GM18867 (cell line): ENCODE data around the gene LPCAT1.
"Not testable (repeated sequence)": the region's sequence is repeated elsewhere in the genome, so short reads cannot be mapped to it uniquely, and the experiment has no call there.

ENCODE experiments used
- ATAC-seq: cut with Tn5 transposase; IDR thresholded peaks from one replicate; pipeline ENCODE4 v1.9.1; 2021; ENCODE audit warnings: mild to moderate bottlenecking, moderate library complexity; ENCODE audit not compliant: unreplicated experiment

Gene LPCAT1

GRCh38 chr5:1510151-1510561 lies 13.6 kb downstream of the LPCAT1 start:
- no peak for ATAC-seq

GRCh38 chr5:1509346-1510085 lies 14.2 kb downstream of the LPCAT1 start:
- ATAC-seq, result no peak

- ATAC-seq, result no peak
Measured at GRCh38 chr5:1508659-1509290, 15.0 kb downstream of the LPCAT1 start.

GRCh38 chr5:1507961-1508658 lies 15.7 kb downstream of the LPCAT1 start:
- ATAC-seq, result no peak

- ATAC-seq, result no peak
Measured at GRCh38 chr5:1507457-1507856, 16.3 kb downstream of the LPCAT1 start.

- ATAC-seq, result no peak
Measured at GRCh38 chr5:1507014-1507375, 16.8 kb downstream of the LPCAT1 start.

GRCh38 chr5:1506242-1507013 lies 17.3 kb downstream of the LPCAT1 start:
- ATAC-seq, result no peak

- no peak for ATAC-seq
Measured at GRCh38 chr5:1505506-1506241, 18.1 kb downstream of the LPCAT1 start.

- ATAC-seq, result not testable (repeated sequence)
Measured at GRCh38 chr5:1505089-1505488, 18.7 kb downstream of the LPCAT1 start.

GRCh38 chr5:1504617-1505016 lies 19.1 kb downstream of the LPCAT1 start:
- no peak for ATAC-seq

GRCh38 chr5:1504069-1504595 lies 19.6 kb downstream of the LPCAT1 start:
- ATAC-seq, result no peak

GRCh38 chr5:1503241-1504068 lies 20.3 kb downstream of the LPCAT1 start:
- ATAC-seq, result no peak

GRCh38 chr5:1502737-1503120 lies 21.0 kb downstream of the LPCAT1 start:
- ATAC-seq, result no peak

- peak; percentile 20 for ATAC-seq
Measured at GRCh38 chr5:1502046-1502736, 21.6 kb downstream of the LPCAT1 start.

GRCh38 chr5:1501372-1502045 lies 22.3 kb downstream of the LPCAT1 start:
- no peak for ATAC-seq

- ATAC-seq, result no peak
Measured at GRCh38 chr5:1500411-1501091, 23.2 kb downstream of the LPCAT1 start.

- no peak for ATAC-seq
Measured at GRCh38 chr5:1499851-1500250, 23.9 kb downstream of the LPCAT1 start.
